GM23338 (cell line): ENCODE data around the gene SEPTIN6.

Source experiments
- CREB1 ChIP-seq: fragments of 250-450 bp; sonication (Bioruptor Pico); IDR thresholded peaks from 2 replicates; pipeline ENCODE4 v1.5.0; 2020; ENCODE audit warnings: low read depth, mild to moderate bottlenecking, moderate library complexity
- CTCF ChIP-seq, 2 experiments: fragments of 200-600 bp in 1 of 2; sonication (generic) in 1 of 2; conservative IDR thresholded peaks; 2 replicates each; pipeline versions ENCODE4 v1.5.1 to v1.6.1; 2016 to 2017; ENCODE audit warnings: antibody characterized with exemption in 2 of 2, low read depth in 2 of 2, mild to moderate bottlenecking in 2 of 2, moderate library complexity in 1 of 2
- EZH2 ChIP-seq: fragments of 200-600 bp; sonication (generic); IDR thresholded peaks from one replicate; pipeline ENCODE4 v1.8.0; 2017; ENCODE audit warnings: antibody characterized with exemption, mild to moderate bottlenecking, low read depth; ENCODE audit not compliant: unreplicated experiment
- EZH2phosphoT487 ChIP-seq: fragments of 200-600 bp; sonication (generic); IDR thresholded peaks from one replicate; pipeline ENCODE4 v1.8.1; 2018; ENCODE audit warnings: antibody characterized with exemption; ENCODE audit not compliant: unreplicated experiment
- JUNB ChIP-seq: IDR thresholded peaks from one replicate; pipeline ENCODE4 v1.6.1; 2016; ENCODE audit warnings: antibody characterized with exemption; ENCODE audit not compliant: unreplicated experiment
- NANOG ChIP-seq: IDR thresholded peaks from 2 replicates; pipeline ENCODE4 v1.6.1; 2016; ENCODE audit warnings: antibody characterized with exemption, borderline replicate concordance
- POLR2AphosphoS5 ChIP-seq: IDR thresholded peaks from 2 replicates; pipeline ENCODE4 v1.6.1; 2016; ENCODE audit warnings: antibody characterized with exemption, low read depth
- STAT1 ChIP-seq: IDR thresholded peaks from one replicate; pipeline ENCODE4 v1.6.1; 2016; ENCODE audit warnings: antibody characterized with exemption; ENCODE audit not compliant: unreplicated experiment
- ZNF114 ChIP-seq: fragments of 250-450 bp; sonication (Bioruptor Pico); IDR thresholded peaks from 2 replicates; pipeline ENCODE4 v1.5.0; 2020; ENCODE audit warnings: mild to moderate bottlenecking, moderate library complexity
- TF ChIP-seq, protein P1 (sequence below): IDR thresholded peaks from one replicate; pipeline ENCODE4 v1.6.1; 2018; ENCODE audit warnings: antibody characterized with exemption; ENCODE audit not compliant: unreplicated experiment
- TF ChIP-seq, protein P2 (sequence below): IDR thresholded peaks from 2 replicates; pipeline ENCODE4 v1.6.1; 2016; ENCODE audit warnings: antibody characterized with exemption

- TF ChIP-seq ZNF114 (no peak), CTCF (conservative IDR thresholded peaks at IDR 0.05; ENCODE audit: low read depth in 2 of 2) (no peak), POLR2AphosphoS5 (no peak), EZH2 (no peak), JUNB (no peak), EZH2phosphoT487 (no peak), STAT1 (no peak), NANOG (no peak), CREB1 (CRISPR knock-in tag) (no peak)
- TF ChIP-seq, protein P1, sequence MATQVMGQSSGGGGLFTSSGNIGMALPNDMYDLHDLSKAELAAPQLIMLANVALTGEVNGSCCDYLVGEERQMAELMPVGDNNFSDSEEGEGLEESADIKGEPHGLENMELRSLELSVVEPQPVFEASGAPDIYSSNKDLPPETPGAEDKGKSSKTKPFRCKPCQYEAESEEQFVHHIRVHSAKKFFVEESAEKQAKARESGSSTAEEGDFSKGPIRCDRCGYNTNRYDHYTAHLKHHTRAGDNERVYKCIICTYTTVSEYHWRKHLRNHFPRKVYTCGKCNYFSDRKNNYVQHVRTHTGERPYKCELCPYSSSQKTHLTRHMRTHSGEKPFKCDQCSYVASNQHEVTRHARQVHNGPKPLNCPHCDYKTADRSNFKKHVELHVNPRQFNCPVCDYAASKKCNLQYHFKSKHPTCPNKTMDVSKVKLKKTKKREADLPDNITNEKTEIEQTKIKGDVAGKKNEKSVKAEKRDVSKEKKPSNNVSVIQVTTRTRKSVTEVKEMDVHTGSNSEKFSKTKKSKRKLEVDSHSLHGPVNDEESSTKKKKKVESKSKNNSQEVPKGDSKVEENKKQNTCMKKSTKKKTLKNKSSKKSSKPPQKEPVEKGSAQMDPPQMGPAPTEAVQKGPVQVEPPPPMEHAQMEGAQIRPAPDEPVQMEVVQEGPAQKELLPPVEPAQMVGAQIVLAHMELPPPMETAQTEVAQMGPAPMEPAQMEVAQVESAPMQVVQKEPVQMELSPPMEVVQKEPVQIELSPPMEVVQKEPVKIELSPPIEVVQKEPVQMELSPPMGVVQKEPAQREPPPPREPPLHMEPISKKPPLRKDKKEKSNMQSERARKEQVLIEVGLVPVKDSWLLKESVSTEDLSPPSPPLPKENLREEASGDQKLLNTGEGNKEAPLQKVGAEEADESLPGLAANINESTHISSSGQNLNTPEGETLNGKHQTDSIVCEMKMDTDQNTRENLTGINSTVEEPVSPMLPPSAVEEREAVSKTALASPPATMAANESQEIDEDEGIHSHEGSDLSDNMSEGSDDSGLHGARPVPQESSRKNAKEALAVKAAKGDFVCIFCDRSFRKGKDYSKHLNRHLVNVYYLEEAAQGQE, result no peak
- TF ChIP-seq, protein P2, sequence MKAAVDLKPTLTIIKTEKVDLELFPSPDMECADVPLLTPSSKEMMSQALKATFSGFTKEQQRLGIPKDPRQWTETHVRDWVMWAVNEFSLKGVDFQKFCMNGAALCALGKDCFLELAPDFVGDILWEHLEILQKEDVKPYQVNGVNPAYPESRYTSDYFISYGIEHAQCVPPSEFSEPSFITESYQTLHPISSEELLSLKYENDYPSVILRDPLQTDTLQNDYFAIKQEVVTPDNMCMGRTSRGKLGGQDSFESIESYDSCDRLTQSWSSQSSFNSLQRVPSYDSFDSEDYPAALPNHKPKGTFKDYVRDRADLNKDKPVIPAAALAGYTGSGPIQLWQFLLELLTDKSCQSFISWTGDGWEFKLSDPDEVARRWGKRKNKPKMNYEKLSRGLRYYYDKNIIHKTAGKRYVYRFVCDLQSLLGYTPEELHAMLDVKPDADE, result no peak
Measured at GRCh38 chrX:119673336-119673735, 19.6 kb downstream of the SEPTIN6 start.
